Measurements from ENCODE around the gene PACSIN2. TPM values are rescaled to one million over a fixed set of nuclear protein-coding genes. Genes with fewer than 3 reads are reported as not detected.
"Not testable (repeated sequence)": the region's sequence is repeated elsewhere in the genome, so short reads cannot be mapped to it uniquely, and the experiment has no call there.

PACSIN2 gene
- total and polyA plus RNA-seq, 5 experiments from 2014 or later, result 21.9 to 44.9 (median 27.8) TPM

- peak overlapping the region in 1 of 10 donors; percentile 44 for H3K27ac Mint-ChIP-seq
- ATAC-seq (no peak), DNase-seq (no peak)
- H3K4me1 Mint-ChIP-seq, result peaks cover 37 to 60% (median 55%) of the 10 kb centered on the region in 4 donors
- no peak overlapping the region for H3K4me3 Mint-ChIP-seq
- H3K9me3 Mint-ChIP-seq, result no peaks in the 10 kb centered on the region
- POLR2A ChIA-PET, result no interaction called here
- H3K36me3 Mint-ChIP-seq, result peaks cover 0 to 26% (median 16%) of the 10 kb centered on the region in 3 donors
- no peaks in the 10 kb centered on the region for H3K27me3 Mint-ChIP-seq
These were observed 69.9 kb downstream of the PACSIN2 start for GRCh38 chr22:42945027-42945426.

- H3K4me3 Mint-ChIP-seq, result no peak overlapping the region
- POLR2A ChIA-PET, result no interaction called here
- H3K4me1 Mint-ChIP-seq, result peaks cover 39 to 63% (median 56%) of the 10 kb centered on the region in 4 donors
- H3K36me3 Mint-ChIP-seq, result peaks cover 0 to 26% (median 16%) of the 10 kb centered on the region in 3 donors
- DNase-seq (no peak), ATAC-seq (no peak)
- H3K27ac Mint-ChIP-seq, result peak overlapping the region in 1 of 10 donors; percentile 22
- no peaks in the 10 kb centered on the region for H3K9me3 Mint-ChIP-seq
- H3K27me3 Mint-ChIP-seq, result no peaks in the 10 kb centered on the region
These were observed 70.5 kb downstream of the PACSIN2 start for GRCh38 chr22:42944409-42944808.

- H3K27me3 Mint-ChIP-seq, result no peaks in the 10 kb centered on the region
- H3K4me3 Mint-ChIP-seq, result no peak overlapping the region
- H3K27ac Mint-ChIP-seq, result no peak overlapping the region
- no peaks in the 10 kb centered on the region for H3K9me3 Mint-ChIP-seq
- POLR2A ChIA-PET, result no interaction called here
- ATAC-seq (no peak), DNase-seq (no peak)
- H3K4me1 Mint-ChIP-seq, result peaks cover 37 to 62% (median 54%) of the 10 kb centered on the region in 4 donors
- H3K36me3 Mint-ChIP-seq, result peaks cover 0 to 26% (median 16%) of the 10 kb centered on the region in 3 donors
These were observed 71.0 kb downstream of the PACSIN2 start for GRCh38 chr22:42943981-42944380.

- no peak overlapping the region for H3K4me3 Mint-ChIP-seq
- no peak for ATAC-seq
These were observed 72.6 kb downstream of the PACSIN2 start for GRCh38 chr22:42942351-42942750.

GRCh38 chr22:42939941-42940653 lies 74.9 kb downstream of the PACSIN2 start:
- DNase-seq (no peak), ATAC-seq (no peak)
- Mint-ChIP-seq H3K27ac (peak overlapping the region in 4 of 10 donors; percentile 16 to 75 (median 42)), H3K36me3 (peaks cover 0 to 18% (median 16%) of the 10 kb centered on the region in 3 donors), H3K27me3 (no peaks in the 10 kb centered on the region), H3K9me3 (no peaks in the 10 kb centered on the region), H3K4me3 (no peak overlapping the region), H3K4me1 (peaks cover 32 to 56% (median 46%) of the 10 kb centered on the region in 4 donors)
- POLR2A ChIA-PET, result no interaction called here

More at GRCh38 chr22:42942351-42942750, 72.6 kb downstream of the PACSIN2 start:
- Mint-ChIP-seq H3K4me1 (peaks cover 39 to 61% (median 53%) of the 10 kb centered on the region in 4 donors), H3K27ac (no peak overlapping the region), H3K9me3 (no peaks in the 10 kb centered on the region), H3K27me3 (no peaks in the 10 kb centered on the region), H3K36me3 (peaks cover 0 to 26% (median 16%) of the 10 kb centered on the region in 3 donors)
- POLR2A ChIA-PET, result no interaction called here
- no peak for DNase-seq

GRCh38 chr22:42939451-42939881 lies 75.5 kb downstream of the PACSIN2 start:
- ATAC-seq (no peak), DNase-seq (no peak)
- H3K27ac Mint-ChIP-seq, result peak overlapping the region in 3 of 10 donors; percentile 2 to 43 (median 41)
- POLR2A ChIA-PET, result no interaction called here
- H3K4me1 Mint-ChIP-seq, result peaks cover 35 to 59% (median 52%) of the 10 kb centered on the region in 4 donors
- H3K27me3 Mint-ChIP-seq, result no peaks in the 10 kb centered on the region
- peaks cover 0 to 18% (median 15%) of the 10 kb centered on the region in 3 donors for H3K36me3 Mint-ChIP-seq
- no peaks in the 10 kb centered on the region for H3K9me3 Mint-ChIP-seq
- H3K4me3 Mint-ChIP-seq, result no peak overlapping the region

- Mint-ChIP-seq H3K4me3 (no peak overlapping the region), H3K4me1 (peaks cover 38 to 63% (median 57%) of the 10 kb centered on the region in 4 donors), H3K27me3 (no peaks in the 10 kb centered on the region), H3K27ac (no peak overlapping the region), H3K36me3 (peaks cover 0 to 18% (median 15%) of the 10 kb centered on the region in 3 donors), H3K9me3 (no peaks in the 10 kb centered on the region)
- no peak for ATAC-seq
- DNase-seq, result no peak
- POLR2A ChIA-PET, result no interaction called here
These were observed 76.0 kb downstream of the PACSIN2 start for GRCh38 chr22:42938976-42939375.

- DNase-seq (no peak), ATAC-seq (no peak)
- POLR2A ChIA-PET, result no interaction called here
- H3K9me3 Mint-ChIP-seq, result no peaks in the 10 kb centered on the region
- peaks cover 41 to 68% (median 62%) of the 10 kb centered on the region in 4 donors for H3K4me1 Mint-ChIP-seq
- peaks cover 0 to 14% (median 11%) of the 10 kb centered on the region in 3 donors for H3K36me3 Mint-ChIP-seq
- peak overlapping the region in 1 of 10 donors; percentile 47 for H3K27ac Mint-ChIP-seq
- no peak overlapping the region for H3K4me3 Mint-ChIP-seq
- H3K27me3 Mint-ChIP-seq, result no peaks in the 10 kb centered on the region
These were observed 76.5 kb downstream of the PACSIN2 start for GRCh38 chr22:42938449-42938848.

GRCh38 chr22:42937164-42937843 lies 77.6 kb downstream of the PACSIN2 start:
- Mint-ChIP-seq H3K4me3 (peak overlapping the region in 2 of 10 donors; percentile 39 to 56), H3K4me1 (peaks cover 48 to 77% (median 73%) of the 10 kb centered on the region in 4 donors), H3K27me3 (no peaks in the 10 kb centered on the region), H3K9me3 (no peaks in the 10 kb centered on the region), H3K36me3 (peaks cover 0 to 6% (median 5%) of the 10 kb centered on the region in 3 donors), H3K27ac (peak overlapping the region in 4 of 10 donors; percentile 63 to 82 (median 67))
- DNase-seq, result peak in 1 of 10 donors; percentile 24
- POLR2A ChIA-PET, result no interaction called here
- ATAC-seq, result peak in 1 of 2 donors; percentile 42

- H3K36me3 Mint-ChIP-seq, H3K4me3 Mint-ChIP-seq, DNase-seq, H3K9me3 Mint-ChIP-seq, POLR2A ChIA-PET, ATAC-seq, H3K27me3 Mint-ChIP-seq: not testable (repeated sequence)
- H3K4me1 Mint-ChIP-seq, result peaks cover 53 to 83% (median 80%) of the 10 kb centered on the region in 4 donors
- H3K27ac Mint-ChIP-seq, result peak overlapping the region in 2 of 10 donors; percentile 68 to 82
These were observed 78.3 kb downstream of the PACSIN2 start for GRCh38 chr22:42936680-42937079.

GRCh38 chr22:42934338-42934737 lies 80.6 kb downstream of the PACSIN2 start:
- H3K9me3 Mint-ChIP-seq, result no peaks in the 10 kb centered on the region
- peak overlapping the region in 3 of 10 donors; percentile 3 to 50 (median 25) for H3K4me3 Mint-ChIP-seq
- ATAC-seq (no peak), DNase-seq (no peak)
- peaks cover 0 to 5% (median 4%) of the 10 kb centered on the region in 3 donors for H3K36me3 Mint-ChIP-seq
- POLR2A ChIA-PET, result no interaction called here
- H3K27me3 Mint-ChIP-seq, result no peaks in the 10 kb centered on the region
- peaks cover 50 to 94% (median 78%) of the 10 kb centered on the region in 4 donors for H3K4me1 Mint-ChIP-seq
- peak overlapping the region in 3 of 10 donors; percentile 22 to 81 (median 26) for H3K27ac Mint-ChIP-seq

- POLR2A ChIA-PET, result no interaction called here
- ATAC-seq (peak; percentile 42 to 73), DNase-seq (peak in 1 of 10 donors; percentile 21)
- Mint-ChIP-seq H3K36me3 (peaks cover 0 to 6% (median 4%) of the 10 kb centered on the region in 3 donors), H3K27me3 (no peaks in the 10 kb centered on the region), H3K4me1 (peaks cover 52 to 93% (median 81%) of the 10 kb centered on the region in 4 donors), H3K27ac (peak overlapping the region in 6 of 10 donors; percentile 37 to 81 (median 56)), H3K4me3 (peak overlapping the region in 6 of 10 donors; percentile 10 to 40 (median 20)), H3K9me3 (no peaks in the 10 kb centered on the region)
These were observed 81.4 kb downstream of the PACSIN2 start for GRCh38 chr22:42933485-42934091.
